ACHN (cell line): ENCODE data around the gene CDKN2B.
"Not testable (repeated sequence)": the region's sequence is repeated elsewhere in the genome, so short reads cannot be mapped to it uniquely, and the experiment has no call there.

ENCODE experiments used
- DNase-seq: peaks from one replicate; pipeline ENCODE4 v3.0.0-alpha.2; 2015
- in situ Hi-C: cut with HindIII; loops from 2 replicates; pipeline ENCODE4 v1.10.0; 2017; ENCODE audit warnings: low sequenced_read_pairs, low pct_ligation_motif_present, low pct_unique_long_range_greater_than_20kb

CDKN2B gene

GRCh38 chr9:21976334-21976875 is 32.7 kb downstream of the CDKN2B start:
- DNase-seq: no peak
- in situ Hi-C loops: no loop called here

DNA sequence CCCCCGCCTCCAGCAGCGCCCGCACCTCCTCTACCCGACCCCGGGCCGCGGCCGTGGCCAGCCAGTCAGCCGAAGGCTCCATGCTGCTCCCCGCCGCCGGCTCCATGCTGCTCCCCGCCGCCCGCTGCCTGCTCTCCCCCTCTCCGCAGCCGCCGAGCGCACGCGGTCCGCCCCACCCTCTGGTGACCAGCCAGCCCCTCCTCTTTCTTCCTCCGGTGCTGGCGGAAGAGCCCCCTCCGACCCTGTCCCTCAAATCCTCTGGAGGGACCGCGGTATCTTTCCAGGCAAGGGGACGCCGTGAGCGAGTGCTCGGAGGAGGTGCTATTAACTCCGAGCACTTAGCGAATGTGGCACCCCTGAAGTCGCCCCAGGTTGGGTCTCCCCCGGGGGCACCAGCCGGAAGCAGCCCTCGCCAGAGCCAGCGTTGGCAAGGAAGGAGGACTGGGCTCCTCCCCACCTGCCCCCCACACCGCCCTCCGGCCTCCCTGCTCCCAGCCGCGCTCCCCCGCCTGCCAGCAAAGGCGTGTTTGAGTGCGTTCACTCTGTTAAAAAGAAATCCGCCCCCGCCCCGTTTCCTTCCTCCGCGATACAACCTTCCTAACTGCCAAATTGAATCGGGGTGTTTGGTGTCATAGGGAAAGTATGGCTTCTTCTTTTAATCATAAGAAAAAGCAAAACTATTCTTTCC is 34.2 kb downstream of the CDKN2B start:
- DNase-seq: no peak

DNA sequence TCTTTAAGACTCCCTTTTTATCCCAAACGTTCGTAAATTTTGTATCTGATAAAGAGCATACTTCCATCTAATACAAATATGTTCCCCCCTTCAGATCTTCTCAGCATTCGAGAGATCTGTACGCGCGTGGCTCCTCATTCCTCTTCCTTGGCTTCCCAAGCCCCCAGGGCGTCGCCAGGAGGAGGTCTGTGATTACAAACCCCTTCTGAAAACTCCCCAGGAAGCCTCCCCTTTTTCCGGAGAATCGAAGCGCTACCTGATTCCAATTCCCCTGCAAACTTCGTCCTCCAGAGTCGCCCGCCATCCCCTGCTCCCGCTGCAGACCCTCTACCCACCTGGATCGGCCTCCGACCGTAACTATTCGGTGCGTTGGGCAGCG is 34.8 kb downstream of the CDKN2B start:
- no peak for DNase-seq

More for the DNA sequence above, 34.2 kb downstream of the CDKN2B start:
- in situ Hi-C loops: no loop called here

GRCh38 chr9:21972361-21972760 is 36.7 kb downstream of the CDKN2B start:
- in situ Hi-C loops: no loop called here
- DNase-seq: no peak

More for the DNA sequence above, 34.8 kb downstream of the CDKN2B start:
- in situ Hi-C loops: no loop called here

- in situ Hi-C loops: no loop called here
- DNase-seq: no peak
These were observed 38.1 kb downstream of the CDKN2B start for GRCh38 chr9:21970800-21971640.

DNA sequence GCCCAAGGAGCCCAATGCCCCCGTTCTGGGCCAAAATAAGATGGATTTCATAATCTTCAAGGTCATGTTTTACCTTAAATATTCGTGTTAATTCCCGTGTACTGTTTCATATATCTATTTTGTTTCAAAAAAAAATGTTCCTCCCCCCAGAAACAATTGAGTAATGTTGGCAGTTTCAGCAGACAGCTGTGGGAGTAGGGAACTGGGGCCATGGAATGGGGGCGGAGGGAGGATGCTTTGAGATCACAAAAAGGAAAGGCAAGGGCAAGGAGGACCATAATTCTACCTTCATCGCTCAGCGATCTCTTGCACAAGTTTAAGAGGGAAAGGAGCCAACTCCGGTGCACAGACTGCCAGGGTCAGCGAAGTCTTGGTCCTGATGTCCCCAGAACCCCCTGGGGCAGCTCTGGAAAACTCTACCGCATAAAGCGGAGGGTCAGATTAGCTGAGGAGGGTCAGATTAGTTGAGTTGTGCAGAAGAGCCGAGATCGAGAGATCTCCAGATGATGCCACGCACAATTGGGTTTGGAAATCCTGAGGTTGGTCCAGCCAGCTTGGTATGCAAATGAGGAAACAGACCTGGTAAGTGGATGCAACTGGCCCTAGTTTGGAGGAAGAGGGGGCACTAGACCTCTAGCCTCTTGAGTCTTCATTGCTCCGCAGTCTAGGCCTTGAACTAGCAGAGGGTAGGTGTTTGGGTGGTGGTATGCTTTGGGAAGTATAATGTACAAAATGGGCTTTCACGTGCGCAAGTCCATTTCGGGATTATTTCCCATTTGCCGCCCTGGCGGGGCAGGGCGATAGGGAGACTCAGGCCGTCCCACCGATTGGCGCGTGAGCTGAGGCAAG is 38.9 kb downstream of the CDKN2B start:
- in situ Hi-C loops: no loop called here
- DNase-seq: no peak

DNA sequence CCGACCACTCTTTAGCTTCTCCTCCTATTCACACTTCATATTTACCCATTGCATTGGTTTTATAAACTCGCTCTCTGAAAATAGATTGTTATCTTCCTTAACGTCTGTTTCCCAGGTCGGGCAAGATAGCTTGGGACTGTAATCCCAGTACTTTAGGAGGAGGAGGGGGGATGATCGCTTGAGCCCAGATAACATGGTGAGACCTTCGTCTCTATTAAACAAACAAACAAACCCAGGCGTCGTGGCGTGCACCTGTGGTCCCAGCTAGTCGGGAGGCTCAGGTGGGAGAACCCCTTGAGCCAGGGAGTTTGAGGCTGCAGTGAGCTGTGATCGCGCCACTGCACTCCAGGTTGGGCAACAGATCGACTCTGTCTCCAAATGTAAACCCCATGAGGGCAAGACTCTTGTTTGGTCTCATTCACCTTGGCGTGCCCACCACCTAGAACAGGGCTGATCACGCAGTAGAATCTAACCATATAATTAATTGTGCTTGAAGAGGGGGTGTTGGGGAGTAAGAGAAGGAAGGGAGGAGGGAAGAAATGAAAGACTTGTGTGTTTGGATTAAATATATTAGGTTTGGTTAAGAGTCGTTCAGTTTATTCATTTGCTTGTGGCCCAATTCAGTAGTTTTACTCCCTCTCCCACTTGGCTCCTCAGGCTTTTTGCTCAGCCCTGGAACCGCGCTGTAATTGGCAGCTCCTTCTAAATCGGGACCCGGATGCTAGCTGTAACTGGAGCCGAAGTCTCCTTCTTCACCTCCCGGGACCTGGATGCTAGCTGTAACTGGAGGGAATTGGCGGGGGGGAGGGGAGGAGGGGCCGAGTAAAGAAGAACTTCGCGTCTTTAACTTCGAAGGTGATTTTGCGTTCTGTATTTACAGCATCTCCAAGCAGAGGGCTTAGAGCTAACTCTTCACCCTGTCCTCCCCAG is 39.8 kb downstream of the CDKN2B start:
- no peak for DNase-seq
- in situ Hi-C loops: no loop called here

DNA sequence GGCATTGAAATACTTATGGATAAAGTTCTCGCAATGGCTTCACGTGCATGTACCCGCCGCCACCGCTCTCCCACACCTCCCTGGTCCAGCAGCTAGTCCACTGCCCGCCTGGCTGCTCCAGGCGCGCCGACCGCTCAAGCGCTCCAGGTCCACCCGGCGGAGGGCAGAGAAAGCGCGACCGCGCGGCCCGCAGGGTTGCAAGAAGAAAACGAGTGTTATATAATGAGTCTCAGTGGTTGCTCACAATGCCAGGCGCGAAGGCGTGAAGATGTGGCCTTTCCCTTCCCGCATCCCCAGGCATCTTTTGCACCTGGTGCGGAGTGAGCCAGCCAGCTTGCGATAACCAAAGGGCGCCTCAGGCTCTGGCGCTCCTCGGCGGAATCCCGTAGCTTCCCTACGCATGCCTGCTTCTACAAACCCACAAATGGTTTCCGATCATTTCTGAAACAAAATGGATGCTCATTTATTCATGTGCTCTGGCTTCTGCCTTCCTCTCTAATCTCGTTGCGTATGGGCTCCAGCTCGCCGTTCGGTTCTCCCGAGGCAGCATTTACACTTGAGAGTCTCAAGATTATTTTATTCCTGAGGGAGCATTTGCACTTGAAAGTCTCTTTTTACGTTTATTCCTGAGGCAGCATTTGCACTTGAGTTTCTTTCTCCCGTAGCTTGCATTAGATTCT is 40.6 kb downstream of the CDKN2B start:
- no peak for DNase-seq
- in situ Hi-C loops: no loop called here

- in situ Hi-C loops: no loop called here
- no peak for DNase-seq
These were observed 41.4 kb downstream of the CDKN2B start for GRCh38 chr9:21967702-21968101.

DNA sequence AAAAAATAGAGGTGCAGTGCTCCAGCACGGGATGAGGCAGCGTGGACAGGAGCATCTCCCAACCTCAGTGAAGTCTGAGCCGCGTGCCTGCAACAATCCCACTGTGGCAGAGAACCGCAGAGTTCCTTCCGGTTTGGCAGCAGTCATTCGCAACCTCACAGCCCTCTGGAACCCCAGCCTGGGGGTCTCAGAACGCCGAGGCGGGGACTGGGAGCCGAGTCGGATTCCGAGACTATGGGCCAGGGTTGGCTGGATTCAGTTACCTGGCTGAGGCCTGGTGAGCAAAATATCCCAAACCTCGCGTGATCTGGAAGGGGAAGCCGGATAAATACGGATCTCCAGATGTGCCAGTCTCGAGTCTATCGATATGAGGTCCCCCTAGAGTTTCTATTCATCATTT is 41.9 kb downstream of the CDKN2B start:
- in situ Hi-C loops: no loop called here
- no peak for DNase-seq

DNA sequence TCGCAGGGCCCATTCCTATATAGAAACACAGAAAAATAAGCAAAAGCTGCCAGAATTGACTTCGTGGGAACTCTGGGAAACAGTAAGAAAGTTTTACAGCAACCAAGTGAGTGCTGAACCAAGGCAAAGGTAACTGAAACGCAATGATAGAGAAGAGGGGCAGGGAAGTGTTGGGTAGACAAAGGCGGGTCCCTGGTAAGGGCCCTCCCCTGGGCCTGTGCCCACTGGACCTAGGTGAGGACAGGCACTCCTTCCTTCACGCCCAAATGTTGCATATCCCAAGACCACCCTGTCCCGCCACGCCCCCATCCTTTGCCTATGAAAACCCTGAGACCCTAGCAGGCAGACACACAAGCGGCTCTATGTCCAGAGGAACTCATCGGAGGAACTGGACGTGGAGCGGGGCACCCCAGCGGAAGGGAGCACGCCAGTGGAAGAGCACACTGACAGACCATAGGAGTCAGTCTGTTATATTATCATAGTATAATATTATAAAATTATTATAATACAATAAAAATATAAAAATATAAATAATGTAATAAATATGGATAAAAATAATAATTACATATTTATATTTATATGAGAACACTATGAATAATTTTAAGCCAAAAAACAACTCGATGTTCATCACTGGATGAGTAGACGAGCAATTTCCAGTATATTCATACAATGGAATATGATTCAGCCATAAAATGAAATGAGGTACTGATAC is 42.8 kb downstream of the CDKN2B start:
- in situ Hi-C loops: no loop called here
- no peak for DNase-seq

DNA sequence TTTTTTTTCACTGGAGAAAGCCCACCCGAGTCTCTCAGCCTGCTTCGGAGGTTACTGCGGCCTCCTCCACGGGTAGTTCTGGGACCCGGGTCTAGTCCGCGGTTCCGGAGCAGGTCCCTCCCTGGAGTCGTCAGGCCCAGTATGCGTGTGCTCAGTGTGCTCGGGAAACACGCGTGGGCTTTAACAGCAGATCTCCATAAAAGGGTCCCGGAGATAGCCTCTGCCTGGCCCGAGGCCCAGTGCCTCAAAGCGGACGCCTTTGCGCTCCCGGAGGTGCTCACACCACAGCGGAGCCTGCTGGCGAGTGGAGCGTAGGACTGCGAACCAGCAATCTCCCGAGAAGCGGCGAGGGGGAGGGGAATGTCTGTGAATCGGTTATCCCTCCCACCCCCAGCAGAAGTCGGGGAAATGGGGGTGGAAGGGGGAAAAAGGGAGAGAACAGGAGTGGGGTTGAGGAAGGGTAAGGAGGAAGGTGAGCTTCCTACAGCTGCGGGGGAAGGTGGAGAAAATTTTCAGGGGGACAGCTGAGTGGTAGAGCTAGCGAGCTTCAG is 43.6 kb downstream of the CDKN2B start:
- DNase-seq: no peak

GRCh38 chr9:21964925-21965385 is 44.1 kb downstream of the CDKN2B start:
- in situ Hi-C loops: no loop called here
- no peak for DNase-seq

More for the DNA sequence above, 43.6 kb downstream of the CDKN2B start:
- in situ Hi-C loops: no loop called here

- in situ Hi-C loops: no loop called here
- no peak for DNase-seq
These were observed 47.5 kb downstream of the CDKN2B start for GRCh38 chr9:21961569-21961968.

DNA sequence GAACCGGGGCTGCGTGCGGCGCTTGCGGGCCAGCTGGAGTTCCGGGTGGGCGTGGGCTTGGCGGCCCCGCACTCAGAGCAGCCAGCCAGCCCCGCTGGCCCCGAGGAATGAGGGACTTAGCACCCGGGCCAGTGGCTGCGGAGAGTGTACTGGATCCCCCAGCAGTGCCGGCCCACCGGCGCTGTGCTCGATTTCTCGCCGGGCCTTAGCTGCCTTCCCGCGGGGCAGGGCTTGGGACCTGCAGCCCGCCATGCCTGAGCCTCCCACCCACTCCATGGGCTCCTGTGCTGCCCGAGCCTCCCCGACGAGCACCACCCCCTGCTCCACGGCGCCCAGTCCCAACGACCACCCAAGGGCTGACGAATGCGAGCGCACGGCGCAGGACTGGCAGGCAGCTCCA is 49.8 kb downstream of the CDKN2B start:
- in situ Hi-C loops: not testable (repeated sequence)

GRCh38 chr9:21958833-21959232 is 50.3 kb downstream of the CDKN2B start:
- DNase-seq: no peak
- in situ Hi-C loops: no loop called here

More for the DNA sequence above, 49.8 kb downstream of the CDKN2B start:
- DNase-seq: not testable (repeated sequence)
